HG03432 (cell line): ENCODE data around the gene GPC5.
A peak's percentile ranks its signal among the peaks of the same experiment; 100 is the strongest.
"Not testable (repeated sequence)": the region's sequence is repeated elsewhere in the genome, so short reads cannot be mapped to it uniquely, and the experiment has no call there.

Experiments
- ATAC-seq: cut with Tn5 transposase; IDR thresholded peaks from one replicate; pipeline ENCODE4 v1.9.1; 2021; ENCODE audit warnings: mild to moderate bottlenecking, moderate library complexity; ENCODE audit not compliant: unreplicated experiment

Gene GPC5

DNA sequence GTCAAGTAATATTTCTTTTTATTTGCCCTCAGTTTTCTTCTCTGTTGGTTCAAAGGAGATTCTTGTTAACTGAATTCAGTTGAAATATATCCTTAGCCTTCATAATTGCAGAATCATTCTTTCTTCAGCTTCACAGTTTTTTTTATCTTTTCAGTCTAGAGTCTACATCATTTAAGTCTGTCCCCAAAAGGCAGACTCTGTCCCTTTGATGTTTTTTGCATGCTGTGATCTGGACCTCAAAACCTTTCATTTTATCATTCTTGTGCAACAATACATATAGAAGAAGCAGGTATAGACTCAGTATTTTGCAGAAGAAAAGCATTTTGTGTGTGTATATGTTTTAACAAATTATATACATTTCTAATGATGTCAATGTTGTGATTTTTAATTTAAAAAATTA is 1093.4 kb downstream of the GPC5 start:
- no peak for ATAC-seq

- no peak for ATAC-seq
These were observed 1096.5 kb downstream of the GPC5 start for GRCh38 chr13:92494915-92495314.

- no peak for ATAC-seq
These were observed 1101.8 kb downstream of the GPC5 start for GRCh38 chr13:92500192-92500591.

- ATAC-seq: no peak
These were observed 1112.0 kb downstream of the GPC5 start for GRCh38 chr13:92510416-92510815.

- no peak for ATAC-seq
These were observed 1114.4 kb downstream of the GPC5 start for GRCh38 chr13:92512852-92513251.

DNA sequence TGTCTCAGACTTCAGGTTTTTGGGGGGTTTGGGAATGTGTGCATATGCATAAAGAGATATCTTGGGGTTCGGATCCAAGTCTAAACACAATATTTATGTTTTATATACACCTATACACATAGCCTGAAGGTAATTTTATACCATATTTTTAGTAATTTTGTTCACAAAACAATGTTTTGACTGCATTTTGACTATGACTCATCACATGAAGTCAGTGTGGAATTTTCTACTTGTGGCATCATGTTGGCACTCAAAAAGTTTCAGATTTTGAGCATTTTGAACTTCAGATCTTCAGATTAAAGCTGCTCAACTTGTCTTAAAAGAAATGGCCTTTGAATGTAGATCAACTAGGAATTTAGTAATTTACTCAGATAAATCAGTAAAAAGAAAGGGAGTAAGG is 1115.3 kb downstream of the GPC5 start:
- ATAC-seq: no peak

GRCh38 chr13:92514420-92515125 is 1116.2 kb downstream of the GPC5 start:
- ATAC-seq: no peak

DNA sequence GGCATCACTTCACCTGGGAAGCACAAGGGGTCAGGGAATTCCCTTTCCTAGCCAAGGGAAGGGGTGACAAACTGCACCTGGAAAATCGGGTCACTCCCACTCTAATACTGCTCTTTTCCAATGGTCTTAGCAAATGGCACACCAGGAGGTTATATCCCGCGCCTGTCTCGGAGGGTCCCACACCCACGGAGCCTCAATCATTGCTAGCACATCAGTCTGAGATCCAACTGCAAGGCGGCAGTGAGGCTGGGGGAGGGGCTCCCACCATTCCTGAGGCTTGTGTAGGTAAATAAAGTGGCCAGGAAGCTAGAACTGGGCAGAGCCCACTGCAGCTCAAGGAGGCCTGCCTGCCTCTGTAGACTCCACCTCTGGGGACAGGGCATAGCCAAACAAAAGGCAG is 1118.5 kb downstream of the GPC5 start:
- ATAC-seq: not testable (repeated sequence)

DNA sequence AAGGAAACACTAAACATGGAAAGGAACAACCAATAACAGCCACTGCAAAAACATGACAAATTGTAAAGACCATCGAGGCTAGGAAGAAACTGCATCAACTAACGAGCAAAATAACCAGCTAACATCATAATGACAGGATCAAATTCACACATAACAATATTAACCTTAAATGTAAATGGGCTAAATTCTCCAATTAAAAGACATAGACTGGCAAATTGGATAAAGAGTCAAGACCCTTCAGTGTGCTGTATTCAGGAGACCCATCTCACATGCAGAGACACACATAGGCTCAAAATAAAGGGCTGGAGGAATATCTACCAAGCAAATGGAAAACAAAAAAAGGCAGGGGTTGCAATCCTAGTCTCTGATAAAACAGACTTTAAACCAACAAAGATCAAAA is 1120.2 kb downstream of the GPC5 start:
- ATAC-seq: not testable (repeated sequence)

DNA sequence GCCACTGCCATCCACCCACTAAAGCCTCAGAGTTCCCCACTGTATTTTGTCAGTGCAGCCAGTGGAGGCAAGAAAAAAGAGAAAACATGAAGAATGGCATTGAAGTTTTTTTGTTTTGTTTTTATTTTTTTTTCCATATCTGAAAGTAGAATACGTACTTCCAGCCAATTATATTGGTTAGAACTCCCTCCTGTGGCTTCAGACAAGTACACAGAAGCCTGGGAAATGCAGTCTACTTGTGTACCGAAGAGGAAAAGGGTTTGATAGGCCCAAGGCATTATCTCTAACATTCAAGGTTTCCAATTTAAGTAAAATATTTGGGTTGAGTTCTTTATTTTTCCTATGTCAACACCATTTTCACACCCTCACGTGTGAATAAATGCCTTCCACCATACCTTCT is 1131.9 kb downstream of the GPC5 start:
- no peak for ATAC-seq

DNA sequence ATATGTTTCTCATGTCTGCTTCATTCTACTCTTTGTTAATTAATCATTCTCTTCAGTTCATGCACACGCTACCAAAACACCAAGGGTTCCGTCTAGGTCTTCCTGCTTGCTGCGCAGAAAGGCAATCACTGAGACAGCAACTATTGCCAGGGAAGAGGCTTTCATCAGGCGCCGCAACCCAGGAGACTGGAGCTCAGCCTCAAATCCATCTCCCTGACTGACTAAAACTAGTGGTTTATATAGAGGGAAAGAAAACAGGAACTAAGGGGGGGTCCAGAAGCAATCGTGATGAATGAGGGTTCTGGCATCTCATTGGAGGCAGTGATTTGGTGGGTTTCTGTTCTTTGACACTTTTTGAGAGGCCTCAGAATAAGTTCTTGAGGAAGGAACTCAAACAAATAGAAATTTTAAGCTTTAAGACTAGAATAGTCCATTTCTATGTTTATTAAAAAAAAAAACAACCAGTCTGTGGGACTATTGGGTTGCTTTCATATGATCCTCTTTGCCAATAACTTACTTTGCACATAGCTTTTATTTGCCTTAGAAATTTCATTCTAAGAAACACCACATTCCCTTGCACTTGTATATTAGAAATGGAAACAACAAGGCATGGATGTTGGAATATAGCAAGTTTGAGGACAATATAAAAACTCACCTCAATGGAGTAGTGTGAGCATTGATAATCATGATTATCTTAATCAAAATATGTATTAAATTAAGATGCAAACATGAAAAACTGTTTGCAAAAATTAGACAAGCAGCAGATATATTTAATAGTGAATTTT is 1137.0 kb downstream of the GPC5 start:
- no peak for ATAC-seq

DNA sequence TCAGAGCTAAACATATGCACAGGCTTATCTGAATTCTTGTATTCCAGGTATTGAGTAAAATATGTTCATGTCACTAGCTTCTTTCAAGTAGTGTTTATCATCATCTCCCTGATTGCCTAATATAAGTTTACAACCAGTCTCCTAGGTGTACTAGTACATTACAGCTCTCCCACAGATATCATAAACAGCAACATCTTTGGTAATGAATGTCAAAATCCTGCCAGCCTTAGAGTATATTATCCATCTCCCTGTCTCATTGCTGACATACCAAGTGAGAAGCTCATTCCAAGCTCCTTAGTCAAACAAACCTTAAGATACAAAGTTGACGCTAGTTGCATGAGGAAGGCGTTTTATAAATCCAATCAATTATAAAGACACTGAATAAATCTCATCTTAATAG is 1139.0 kb downstream of the GPC5 start:
- ATAC-seq: no peak

GRCh38 chr13:92538164-92538563 is 1139.7 kb downstream of the GPC5 start:
- ATAC-seq: no peak

- ATAC-seq: not testable (repeated sequence)
These were observed 1140.7 kb downstream of the GPC5 start for GRCh38 chr13:92539148-92539547.

DNA sequence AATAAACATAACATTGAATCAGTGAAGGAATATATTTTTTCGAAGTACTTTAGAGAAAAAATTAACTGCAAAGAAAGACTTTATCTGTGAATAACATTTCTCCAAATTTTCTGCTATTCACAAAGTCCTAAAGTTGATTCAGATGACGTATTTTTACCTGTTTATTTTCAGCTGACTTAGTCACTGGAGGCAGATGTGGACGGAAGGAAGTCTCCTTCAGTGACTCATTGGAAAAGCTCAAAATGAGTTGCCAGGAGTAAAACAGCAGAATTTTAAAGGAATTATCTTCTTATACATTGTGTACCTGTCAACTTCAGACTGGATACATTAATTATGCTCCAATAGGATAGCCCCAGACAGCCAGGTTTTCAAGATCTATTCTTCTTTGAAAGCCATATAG is 1148.8 kb downstream of the GPC5 start:
- ATAC-seq: no peak

DNA sequence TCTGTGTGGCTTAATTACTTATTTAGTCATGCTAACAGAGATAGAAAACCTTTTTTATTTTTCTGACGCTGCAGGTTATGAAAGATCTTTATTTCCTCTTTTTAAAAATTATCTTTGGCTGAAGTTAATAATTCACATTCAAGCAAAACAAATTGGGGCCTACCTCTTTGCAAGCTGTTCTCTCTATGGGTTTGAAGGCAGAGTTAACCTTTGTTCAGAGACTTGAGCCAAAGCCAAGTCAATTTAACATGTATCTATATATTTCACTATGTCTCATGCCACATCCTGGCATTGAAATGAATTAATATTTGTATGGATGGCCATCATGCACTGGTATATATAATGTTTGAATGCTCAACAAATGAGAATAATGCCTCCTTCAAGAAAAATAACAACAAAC is 1150.9 kb downstream of the GPC5 start:
- ATAC-seq: peak; percentile 60

DNA sequence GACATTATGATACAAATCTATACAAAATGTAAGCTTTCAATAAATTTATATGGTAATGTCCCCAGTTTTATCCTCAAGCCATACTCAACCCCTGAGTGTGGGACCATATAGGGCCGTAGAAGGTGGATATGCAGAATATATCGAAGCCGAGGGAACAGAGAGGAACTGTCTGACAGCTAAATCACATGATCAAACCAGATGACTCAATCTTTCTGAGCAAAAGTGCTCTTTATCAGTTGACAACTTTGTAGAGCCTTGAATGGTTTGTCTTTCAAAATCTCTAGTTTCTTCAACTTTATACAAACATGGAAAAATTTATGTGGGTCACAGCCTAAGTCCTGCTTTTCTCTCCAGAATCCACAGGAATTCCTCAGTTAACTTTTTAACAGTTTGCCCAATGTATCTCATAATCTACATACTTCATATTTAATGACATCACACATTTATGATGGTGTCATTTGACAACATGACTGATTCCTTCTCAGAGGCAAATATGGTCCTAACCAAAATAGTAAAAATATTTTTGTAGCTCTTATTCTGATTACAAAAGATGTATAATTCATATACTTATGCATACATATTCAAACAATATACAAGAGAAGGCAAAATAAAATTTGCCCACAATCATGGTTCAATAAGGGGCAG is 1155.2 kb downstream of the GPC5 start:
- no peak for ATAC-seq

DNA sequence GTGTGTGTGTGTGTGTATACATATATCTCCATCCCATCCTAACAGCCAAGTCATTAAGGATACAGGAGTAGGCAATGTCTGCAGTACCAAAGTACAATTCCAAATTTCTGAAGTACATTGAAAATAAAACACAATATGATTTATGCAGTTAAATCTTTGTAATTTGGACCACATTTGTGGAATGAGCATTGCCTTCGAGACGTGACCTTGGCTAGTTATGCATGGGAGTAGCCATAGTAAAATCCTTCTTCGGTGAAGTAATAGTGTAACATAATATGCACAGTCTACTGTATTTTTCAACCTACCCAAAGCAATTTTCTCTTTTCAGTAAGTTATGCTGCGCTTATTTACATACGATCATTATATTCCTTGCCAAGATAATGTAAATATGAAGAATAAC is 1162.5 kb downstream of the GPC5 start:
- no peak for ATAC-seq

GRCh38 chr13:92564942-92565341 is 1166.5 kb downstream of the GPC5 start:
- ATAC-seq: no peak

DNA sequence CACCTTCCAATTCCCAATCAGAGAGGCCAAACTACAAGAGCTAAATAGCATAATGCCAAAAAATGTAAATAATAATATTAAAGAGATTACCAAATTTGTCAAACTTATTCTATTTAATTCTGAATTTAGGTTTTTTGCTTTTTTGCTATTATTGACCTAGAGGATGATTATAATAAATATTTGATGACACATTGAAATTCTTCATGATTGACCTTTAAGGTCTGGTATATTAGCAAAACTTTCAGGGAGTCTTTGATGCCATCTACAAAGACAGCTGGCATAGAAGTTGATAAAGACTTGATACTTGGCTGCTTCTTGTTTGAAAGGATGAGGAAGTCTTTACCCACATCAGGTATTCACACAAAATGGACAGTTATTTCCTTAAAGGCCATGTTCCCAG is 1168.3 kb downstream of the GPC5 start:
- ATAC-seq: no peak

- ATAC-seq: no peak
These were observed 1173.8 kb downstream of the GPC5 start for GRCh38 chr13:92572190-92572589.

DNA sequence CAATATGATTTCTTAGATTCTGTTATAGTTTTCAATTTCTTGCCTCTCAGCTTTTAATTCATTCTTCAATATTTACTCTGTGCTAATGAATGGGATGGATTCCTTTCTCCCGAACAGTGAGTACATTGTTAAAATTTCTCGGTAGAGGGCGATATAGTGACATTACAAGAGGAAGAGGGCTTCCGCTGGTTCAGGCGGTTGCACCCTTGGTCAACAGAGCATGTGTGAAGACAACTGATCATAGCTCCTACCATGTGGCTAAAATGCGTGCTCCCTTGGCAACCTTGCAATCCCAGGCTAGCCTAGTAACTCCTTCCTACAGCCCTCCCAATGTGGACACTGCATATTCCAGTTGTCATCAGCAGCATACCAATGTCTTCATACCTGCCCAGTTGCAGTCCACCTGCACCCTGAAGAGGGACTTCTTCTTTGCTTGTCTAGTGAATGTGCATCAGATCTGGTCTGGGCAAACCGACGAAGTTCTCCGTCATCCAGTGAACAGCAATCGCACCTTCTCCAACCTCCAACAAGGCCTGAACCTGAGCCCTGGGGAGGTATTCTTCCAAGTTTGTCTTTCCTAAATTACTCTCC is 1175.1 kb downstream of the GPC5 start:
- ATAC-seq: peak; percentile 79
